LNCaP clone FGC (cell line): ENCODE data around the gene SPNS2.

Experiments
- DNase-seq: peaks from one replicate; pipeline ENCODE4 v3.0.0-alpha.2; 2011; ENCODE audit warnings: low read depth
- H3K4me3 ChIP-seq: 2 replicates; pipeline ENCODE4 v1.5.1; 2011; ENCODE audit warnings: mild to moderate bottlenecking, low read depth, low read length, control low read depth
- CTCF ChIP-seq: IDR thresholded peaks from 2 replicates; pipeline ENCODE4 v1.5.1; 2012; ENCODE audit warnings: mild to moderate bottlenecking; ENCODE audit not compliant: control insufficient read depth, insufficient read depth; ENCODE audit errors: extremely low read depth

SPNS2 gene

GRCh38 chr17:4476017-4476416 lies 22.7 kb upstream of the SPNS2 start:
- DNase-seq: no peak
- no peak for TF ChIP-seq CTCF
- H3K4me3 ChIP-seq: no peak overlapping the region

GRCh38 chr17:4476511-4477070 lies 22.1 kb upstream of the SPNS2 start:
- no peak for DNase-seq
- no peak for TF ChIP-seq CTCF
- no peak overlapping the region for H3K4me3 ChIP-seq

GRCh38 chr17:4477255-4477791 lies 21.4 kb upstream of the SPNS2 start:
- H3K4me3 ChIP-seq: no peak overlapping the region
- no peak for TF ChIP-seq CTCF
- no peak for DNase-seq

- H3K4me3 ChIP-seq: no peak overlapping the region
- no peak for DNase-seq
- no peak for TF ChIP-seq CTCF
These were observed 20.3 kb upstream of the SPNS2 start for GRCh38 chr17:4478318-4478830.

- TF ChIP-seq CTCF: no peak
- no peak for DNase-seq
- no peak overlapping the region for H3K4me3 ChIP-seq
These were observed 19.2 kb upstream of the SPNS2 start for GRCh38 chr17:4479340-4479981.

- no peak for TF ChIP-seq CTCF
- no peak for DNase-seq
- H3K4me3 ChIP-seq: no peak overlapping the region
These were observed 18.5 kb upstream of the SPNS2 start for GRCh38 chr17:4479982-4480751.
